Lower leg skin (tissue), 3 donors: ENCODE results near the gene WNK4.

Experiments
- CTCF ChIP-seq, 3 donors: fragments of 450-650 bp; IDR thresholded peaks; one replicate each; pipeline ENCODE4 v1.5.1; 2016; ENCODE audit warnings: antibody characterized with exemption in 3 of 3, mild to moderate bottlenecking in 3 of 3, moderate library complexity in 2 of 3
- POLR2A ChIP-seq, 2 donors: fragments of 450-650 bp; IDR thresholded peaks; one replicate each; pipeline ENCODE4 v1.6.1; 2016 to 2017; ENCODE audit warnings: antibody characterized with exemption in 2 of 2, mild to moderate bottlenecking in 1 of 2, moderate library complexity in 1 of 2

GRCh38 chr17:42806249-42806648, 25.8 kb downstream of the WNK4 start:
- no peak for TF ChIP-seq CTCF (IDR thresholded peaks at IDR 0.05)
- no peak for TF ChIP-seq POLR2A (IDR thresholded peaks at IDR 0.05)
